ENCODE results near the gene SAPCD2.

DNA sequence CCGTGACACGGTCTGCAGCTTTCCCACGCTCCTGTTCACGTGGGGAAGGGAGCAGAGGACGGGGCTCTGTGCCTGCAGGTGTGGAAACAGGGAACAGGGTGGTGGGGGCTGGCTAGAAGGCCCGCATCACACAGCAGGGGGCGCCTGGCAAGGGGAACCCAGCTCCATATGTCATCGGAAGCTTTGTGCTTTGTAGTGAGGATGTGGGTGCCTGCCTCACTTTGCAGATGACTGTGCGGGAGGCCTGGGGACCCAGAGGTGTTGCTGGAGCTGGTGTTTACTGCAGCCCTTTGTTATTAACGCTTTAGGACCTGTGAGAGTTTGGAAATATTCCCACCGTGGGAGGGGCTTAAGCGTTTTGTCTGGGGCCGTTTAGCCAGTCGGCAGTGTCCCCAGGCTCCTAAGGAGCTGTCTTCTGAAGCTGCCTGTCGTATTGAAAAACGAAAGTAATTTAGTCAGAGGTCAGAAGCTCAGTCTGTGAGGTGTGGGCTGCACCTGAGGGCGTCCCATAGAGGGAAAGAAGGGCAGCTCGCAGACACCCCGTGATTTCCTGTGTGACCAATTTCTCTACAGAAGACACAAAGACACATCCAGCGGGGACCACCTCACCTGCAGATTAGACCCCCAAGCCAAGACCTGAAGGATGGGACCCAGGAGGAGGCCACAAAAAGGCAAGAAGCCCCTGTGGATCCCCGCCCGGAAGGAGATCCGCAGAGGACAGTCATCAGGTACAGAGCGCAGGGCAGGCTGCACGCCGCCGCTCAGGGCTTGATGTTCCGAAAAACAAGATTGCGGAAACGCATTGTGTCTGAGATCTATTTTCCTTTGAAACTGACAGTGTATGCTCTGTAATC is 25.5 kb upstream of the SAPCD2 start:
- TF ChIP-seq POLR2AphosphoS5 (IDR thresholded peaks at IDR 0.05) (no peak), EZH2 (IDR thresholded peaks at IDR 0.05; ENCODE audit: borderline replicate concordance, insufficient read depth, low read length, poor library complexity, severe bottlenecking) (no peak)
- TF ChIP-seq, protein P1, sequence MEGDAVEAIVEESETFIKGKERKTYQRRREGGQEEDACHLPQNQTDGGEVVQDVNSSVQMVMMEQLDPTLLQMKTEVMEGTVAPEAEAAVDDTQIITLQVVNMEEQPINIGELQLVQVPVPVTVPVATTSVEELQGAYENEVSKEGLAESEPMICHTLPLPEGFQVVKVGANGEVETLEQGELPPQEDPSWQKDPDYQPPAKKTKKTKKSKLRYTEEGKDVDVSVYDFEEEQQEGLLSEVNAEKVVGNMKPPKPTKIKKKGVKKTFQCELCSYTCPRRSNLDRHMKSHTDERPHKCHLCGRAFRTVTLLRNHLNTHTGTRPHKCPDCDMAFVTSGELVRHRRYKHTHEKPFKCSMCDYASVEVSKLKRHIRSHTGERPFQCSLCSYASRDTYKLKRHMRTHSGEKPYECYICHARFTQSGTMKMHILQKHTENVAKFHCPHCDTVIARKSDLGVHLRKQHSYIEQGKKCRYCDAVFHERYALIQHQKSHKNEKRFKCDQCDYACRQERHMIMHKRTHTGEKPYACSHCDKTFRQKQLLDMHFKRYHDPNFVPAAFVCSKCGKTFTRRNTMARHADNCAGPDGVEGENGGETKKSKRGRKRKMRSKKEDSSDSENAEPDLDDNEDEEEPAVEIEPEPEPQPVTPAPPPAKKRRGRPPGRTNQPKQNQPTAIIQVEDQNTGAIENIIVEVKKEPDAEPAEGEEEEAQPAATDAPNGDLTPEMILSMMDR (IDR thresholded peaks at IDR 0.05; ENCODE audit: poor library complexity, severe bottlenecking): no peak
- TF ChIP-seq, protein P2, sequence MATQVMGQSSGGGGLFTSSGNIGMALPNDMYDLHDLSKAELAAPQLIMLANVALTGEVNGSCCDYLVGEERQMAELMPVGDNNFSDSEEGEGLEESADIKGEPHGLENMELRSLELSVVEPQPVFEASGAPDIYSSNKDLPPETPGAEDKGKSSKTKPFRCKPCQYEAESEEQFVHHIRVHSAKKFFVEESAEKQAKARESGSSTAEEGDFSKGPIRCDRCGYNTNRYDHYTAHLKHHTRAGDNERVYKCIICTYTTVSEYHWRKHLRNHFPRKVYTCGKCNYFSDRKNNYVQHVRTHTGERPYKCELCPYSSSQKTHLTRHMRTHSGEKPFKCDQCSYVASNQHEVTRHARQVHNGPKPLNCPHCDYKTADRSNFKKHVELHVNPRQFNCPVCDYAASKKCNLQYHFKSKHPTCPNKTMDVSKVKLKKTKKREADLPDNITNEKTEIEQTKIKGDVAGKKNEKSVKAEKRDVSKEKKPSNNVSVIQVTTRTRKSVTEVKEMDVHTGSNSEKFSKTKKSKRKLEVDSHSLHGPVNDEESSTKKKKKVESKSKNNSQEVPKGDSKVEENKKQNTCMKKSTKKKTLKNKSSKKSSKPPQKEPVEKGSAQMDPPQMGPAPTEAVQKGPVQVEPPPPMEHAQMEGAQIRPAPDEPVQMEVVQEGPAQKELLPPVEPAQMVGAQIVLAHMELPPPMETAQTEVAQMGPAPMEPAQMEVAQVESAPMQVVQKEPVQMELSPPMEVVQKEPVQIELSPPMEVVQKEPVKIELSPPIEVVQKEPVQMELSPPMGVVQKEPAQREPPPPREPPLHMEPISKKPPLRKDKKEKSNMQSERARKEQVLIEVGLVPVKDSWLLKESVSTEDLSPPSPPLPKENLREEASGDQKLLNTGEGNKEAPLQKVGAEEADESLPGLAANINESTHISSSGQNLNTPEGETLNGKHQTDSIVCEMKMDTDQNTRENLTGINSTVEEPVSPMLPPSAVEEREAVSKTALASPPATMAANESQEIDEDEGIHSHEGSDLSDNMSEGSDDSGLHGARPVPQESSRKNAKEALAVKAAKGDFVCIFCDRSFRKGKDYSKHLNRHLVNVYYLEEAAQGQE (IDR thresholded peaks at IDR 0.05; ENCODE audit: borderline replicate concordance): no peak
